HG03039 (cell line): ENCODE data around the gene TMEM14B.
"Not testable (repeated sequence)": the region's sequence is repeated elsewhere in the genome, so short reads cannot be mapped to it uniquely, and the experiment has no call there.

Experiments used
- ATAC-seq: cut with Tn5 transposase; IDR thresholded peaks from one replicate; pipeline ENCODE4 v1.9.1; 2021; ENCODE audit warnings: mild to moderate bottlenecking, moderate library complexity; ENCODE audit not compliant: unreplicated experiment

Gene TMEM14B

GRCh38 chr6:10745116-10745515 is 2.5 kb upstream of the TMEM14B start:
- ATAC-seq: no peak

- ATAC-seq: no peak
These were observed 722 bp upstream of the TMEM14B start for GRCh38 chr6:10746915-10747250.

DNA sequence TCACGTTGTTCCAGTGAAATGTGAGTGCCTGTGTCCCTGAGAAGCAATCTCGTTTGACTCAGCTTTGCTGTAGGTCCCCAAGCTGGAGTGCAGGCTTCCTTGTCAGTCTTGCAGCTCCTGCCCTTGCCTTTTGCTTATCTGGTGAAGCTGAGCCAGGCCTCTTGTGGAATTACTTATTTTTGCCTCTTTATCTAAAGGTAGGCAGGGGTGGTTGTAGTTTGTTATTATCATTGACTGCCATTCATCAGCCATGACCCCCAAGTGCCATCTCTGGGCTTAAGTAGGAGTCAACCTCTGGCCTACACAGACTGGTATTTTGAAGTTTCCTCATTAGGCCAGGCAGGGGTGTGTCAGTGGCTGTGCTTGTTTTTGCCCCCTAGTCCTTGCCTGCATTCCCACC is 2.1 kb downstream of the TMEM14B start:
- ATAC-seq: no peak

- ATAC-seq: not testable (repeated sequence)
These were observed 3.0 kb downstream of the TMEM14B start for GRCh38 chr6:10750568-10750967.

DNA sequence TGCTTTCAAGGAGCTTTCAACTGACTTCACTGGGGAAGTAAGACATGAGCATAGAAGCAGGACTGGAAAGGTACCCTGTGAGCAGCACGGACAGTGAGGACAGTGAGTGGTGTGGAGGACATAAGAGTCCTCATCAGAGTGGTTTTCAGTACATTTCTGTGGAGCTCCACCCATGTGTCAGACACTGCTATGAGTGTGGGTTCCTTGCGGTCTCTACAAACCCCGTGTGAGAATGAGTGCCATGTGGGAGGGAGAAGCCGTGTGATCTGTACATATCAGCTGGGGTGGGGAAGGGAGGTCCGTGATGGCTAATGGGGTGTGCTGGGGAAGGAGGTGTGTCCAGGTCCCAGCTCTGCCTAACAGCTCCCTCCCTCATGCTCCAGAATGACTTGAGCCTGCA is 4.2 kb downstream of the TMEM14B start:
- not testable (repeated sequence) for ATAC-seq

GRCh38 chr6:10756085-10756484 is 8.5 kb downstream of the TMEM14B start:
- no peak for ATAC-seq

DNA sequence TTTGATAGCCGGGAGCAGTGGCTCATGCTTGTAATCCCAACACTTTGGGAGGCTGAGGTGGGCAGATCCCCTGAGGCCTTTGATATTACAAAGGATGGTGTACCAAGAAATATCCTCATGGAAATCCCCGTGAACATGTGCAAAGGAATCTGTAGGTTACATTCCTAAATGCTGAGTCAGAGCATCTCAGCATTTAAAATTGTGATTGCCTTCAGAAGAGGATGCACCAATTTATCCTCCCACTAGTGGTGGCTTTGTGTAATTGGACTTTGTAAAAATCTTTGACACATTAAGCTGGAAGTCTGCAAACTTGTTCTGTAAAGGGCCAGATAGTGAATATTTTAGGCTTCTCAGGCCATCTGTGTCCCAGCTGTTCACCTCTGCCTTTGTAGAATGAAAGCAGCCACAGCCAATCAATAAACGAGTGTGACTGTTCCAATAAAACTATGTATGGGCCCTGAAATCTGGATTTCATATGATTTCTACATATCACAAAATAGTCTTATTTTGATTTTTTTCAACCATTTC is 11.8 kb downstream of the TMEM14B start:
- no peak for ATAC-seq

GRCh38 chr6:10759884-10760329 is 12.3 kb downstream of the TMEM14B start:
- ATAC-seq: no peak

GRCh38 chr6:10763006-10763405 is 15.4 kb downstream of the TMEM14B start:
- ATAC-seq: no peak

DNA sequence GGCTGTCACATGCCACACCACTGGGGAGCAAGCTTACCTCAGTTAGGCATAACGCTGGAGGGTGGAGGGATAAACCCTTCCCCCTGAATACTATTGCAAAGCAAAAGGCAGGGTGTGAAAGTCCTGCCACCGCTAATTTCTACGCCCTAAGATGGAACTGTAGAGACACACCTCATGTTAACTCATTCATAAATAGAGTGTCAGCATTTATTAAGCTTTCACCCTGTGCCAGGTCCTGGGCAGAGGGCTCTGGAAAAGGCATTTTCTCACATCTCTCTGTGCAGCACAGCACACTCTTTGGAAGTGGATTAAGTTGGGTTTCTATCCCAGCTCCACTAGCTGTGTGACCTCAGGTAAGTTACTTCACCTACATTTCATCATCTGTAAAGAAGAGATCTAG is 21.8 kb downstream of the TMEM14B start:
- ATAC-seq: no peak

GRCh38 chr6:10771371-10771894 is 23.8 kb downstream of the TMEM14B start:
- no peak for ATAC-seq

DNA sequence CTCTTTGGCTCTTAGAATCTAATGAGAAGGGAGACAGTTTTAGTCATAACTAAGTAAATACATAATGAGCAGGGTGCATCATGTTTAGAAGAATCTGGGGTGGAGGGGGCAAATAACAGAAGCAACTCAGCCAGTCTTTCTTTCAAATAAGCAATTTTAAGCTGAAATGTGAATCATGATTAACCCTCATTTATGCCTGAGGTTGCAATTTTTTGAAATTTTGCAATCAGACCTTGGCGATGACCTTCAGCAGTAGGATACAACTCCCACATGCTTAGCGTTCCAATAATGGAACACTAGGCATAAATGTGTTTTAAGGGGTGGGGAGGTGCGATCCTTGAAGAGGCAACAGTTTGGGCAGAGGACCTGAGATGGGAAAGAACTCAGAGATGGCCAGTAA is 30.6 kb downstream of the TMEM14B start:
- no peak for ATAC-seq

GRCh38 chr6:10779076-10779475 is 31.5 kb downstream of the TMEM14B start:
- no peak for ATAC-seq

DNA sequence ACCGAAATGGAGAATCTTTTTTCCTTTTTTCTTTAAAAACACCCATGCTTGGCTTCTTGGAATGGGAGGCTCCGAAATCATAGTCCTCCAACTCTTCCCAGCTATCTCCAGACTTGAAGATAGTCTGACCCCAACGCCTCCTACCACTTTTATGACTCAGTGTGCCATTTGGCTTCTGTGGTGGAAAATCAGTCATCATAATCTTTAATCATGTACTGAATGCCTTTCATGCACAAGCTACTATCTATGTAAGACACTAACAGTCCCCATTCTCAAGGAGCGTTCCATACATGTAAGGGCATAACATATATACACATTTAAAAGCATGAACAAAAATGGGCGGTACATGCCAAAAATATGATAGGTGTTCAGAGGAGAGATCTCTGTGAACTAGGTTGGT is 44.1 kb downstream of the TMEM14B start:
- ATAC-seq: no peak

DNA sequence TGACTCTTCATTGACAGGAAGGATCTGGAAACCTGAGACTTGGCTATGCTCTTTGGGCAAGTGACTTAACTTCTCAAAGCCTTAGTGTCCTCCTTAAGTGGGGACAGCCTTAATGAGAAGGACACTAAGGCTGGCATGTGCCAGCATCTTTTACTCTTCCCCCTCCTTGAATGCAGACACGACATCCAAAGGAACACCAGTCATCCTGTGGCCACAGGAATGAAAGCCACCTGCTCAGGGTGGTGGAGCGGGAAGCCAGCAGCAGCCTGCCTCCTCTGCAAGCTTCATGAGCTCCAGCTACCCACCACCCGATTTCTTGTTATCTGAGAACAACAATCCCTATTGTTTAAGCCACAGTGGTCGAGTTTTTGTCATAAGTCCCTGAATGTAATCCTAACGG is 44.5 kb downstream of the TMEM14B start:
- ATAC-seq: no peak

GRCh38 chr6:10793035-10793434 is 45.4 kb downstream of the TMEM14B start:
- no peak for ATAC-seq

DNA sequence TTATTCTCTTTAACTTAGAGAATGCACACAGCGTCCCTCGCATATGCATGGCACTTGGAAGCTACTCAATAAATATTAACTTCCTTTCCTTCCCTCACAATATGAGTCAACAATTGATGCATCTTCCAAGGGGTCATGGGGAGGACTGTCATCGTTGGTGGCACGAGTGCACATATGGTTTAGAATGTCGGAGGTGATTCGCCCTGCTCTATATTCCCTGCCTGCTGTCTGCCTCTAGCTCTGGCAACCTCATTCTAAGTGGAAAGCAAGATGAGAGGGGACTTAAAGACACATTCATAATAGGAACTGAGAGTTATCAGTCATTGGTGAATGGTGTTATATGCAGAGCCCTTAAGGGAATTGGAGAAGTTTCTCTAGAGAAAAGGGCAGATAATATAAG is 46.1 kb downstream of the TMEM14B start:
- ATAC-seq: no peak

DNA sequence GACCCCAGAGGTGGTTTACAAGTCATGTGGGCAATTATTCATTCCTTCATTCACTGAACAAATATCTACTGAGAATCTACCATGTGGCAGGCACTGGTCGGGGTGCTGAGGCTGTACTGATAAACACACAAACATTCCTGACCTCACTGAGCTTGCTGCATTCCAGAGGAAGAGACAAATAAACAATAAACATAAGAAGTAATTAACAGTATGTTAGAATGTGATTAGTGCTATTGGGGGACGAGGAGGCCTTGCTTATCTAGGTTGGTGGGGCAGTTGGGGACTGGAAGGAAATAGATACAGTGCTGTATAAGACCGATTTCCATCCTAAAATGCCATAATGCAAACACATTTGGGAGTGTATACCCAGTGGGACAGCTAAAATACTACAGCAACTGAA is 46.6 kb downstream of the TMEM14B start:
- no peak for ATAC-seq

- ATAC-seq: no peak
These were observed 53.2 kb downstream of the TMEM14B start for GRCh38 chr6:10800810-10801209.

DNA sequence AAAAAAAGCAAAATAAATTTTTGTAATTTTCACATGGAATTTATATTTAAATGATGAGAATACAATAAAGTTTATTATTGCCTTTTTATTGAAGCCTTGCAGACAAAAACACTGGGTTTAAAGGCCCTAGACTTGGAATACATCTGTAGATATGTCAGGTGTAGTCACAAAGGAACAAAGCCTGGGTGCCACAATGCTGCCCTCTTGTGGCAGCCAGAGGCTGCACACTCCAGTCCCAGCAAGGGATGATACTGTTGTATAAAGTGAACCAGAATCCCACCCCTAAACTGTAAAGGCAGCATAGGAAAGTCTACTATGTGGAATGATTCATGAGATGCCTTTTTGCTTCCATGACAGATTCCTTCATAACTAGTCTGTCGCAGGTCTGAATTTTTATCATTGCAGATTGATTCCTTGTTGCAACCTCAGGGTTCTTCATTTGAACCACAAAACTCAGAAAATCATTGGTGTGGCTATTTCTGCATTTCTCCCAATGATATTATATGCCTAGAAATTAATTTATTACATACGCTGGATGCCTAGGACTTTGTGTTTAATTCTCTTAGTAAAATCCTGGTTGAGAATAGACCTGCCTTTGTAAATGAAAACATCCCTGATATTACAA is 53.7 kb downstream of the TMEM14B start:
- peak; percentile 92 for ATAC-seq
